Stimulated activated memory B cell treated with anti-CD40 and anti-IgM and Interleukin-4, amounts not matched to agents 10 μg/mL and 1 μg/mL and 100 μg/mL, for 72 hours (primary cell): ENCODE measurements around the gene MAD1L1.
A peak's percentile ranks its signal among the peaks of the same experiment; 100 is the strongest.
"Not testable (repeated sequence)": the region's sequence is repeated elsewhere in the genome, so short reads cannot be mapped to it uniquely, and the experiment has no call there.

Experiments
- ATAC-seq: fragments of 150-1000 bp; cut with Tn5 transposase; 2 replicates; pipeline ENCODE4 v1.10.0; 2021
- H3K27ac Mint-ChIP-seq: one replicate; pipeline ENCODE4 v1.8.0; 2022; ENCODE audit warnings: mild to moderate bottlenecking, mixed read lengths
- H3K27me3 Mint-ChIP-seq: one replicate; pipeline ENCODE4 v1.8.0; 2022; ENCODE audit warnings: mixed read lengths
- H3K36me3 Mint-ChIP-seq: one replicate; pipeline ENCODE4 v1.8.0; 2022; ENCODE audit warnings: mixed read lengths
- H3K4me1 Mint-ChIP-seq: one replicate; pipeline ENCODE4 v1.8.0; 2022; ENCODE audit warnings: mixed read lengths
- H3K4me3 Mint-ChIP-seq: one replicate; pipeline ENCODE4 v1.8.0; 2022; ENCODE audit warnings: mild to moderate bottlenecking, moderate library complexity, mixed read lengths
- H3K9me3 Mint-ChIP-seq: one replicate; pipeline ENCODE4 v1.8.0; 2022; ENCODE audit warnings: mixed read lengths

Gene MAD1L1

GRCh38 chr7:2000746-2001321, 231.9 kb downstream of the MAD1L1 start:
- no peak overlapping the region for H3K4me3 Mint-ChIP-seq
- H3K9me3 Mint-ChIP-seq, result no peaks in the 10 kb centered on the region
- no peak for ATAC-seq
- peaks cover 35% of the 10 kb centered on the region for H3K36me3 Mint-ChIP-seq
- peaks cover 29% of the 10 kb centered on the region for H3K4me1 Mint-ChIP-seq
- H3K27ac Mint-ChIP-seq, result peak overlapping the region; percentile 62
- no peaks in the 10 kb centered on the region for H3K27me3 Mint-ChIP-seq

- H3K4me1 Mint-ChIP-seq, result peaks cover 23% of the 10 kb centered on the region
- H3K4me3 Mint-ChIP-seq, result no peak overlapping the region
- no peaks in the 10 kb centered on the region for H3K27me3 Mint-ChIP-seq
- H3K36me3 Mint-ChIP-seq, result peaks cover 31% of the 10 kb centered on the region
- H3K27ac Mint-ChIP-seq, result peak overlapping the region; percentile 62
- no peaks in the 10 kb centered on the region for H3K9me3 Mint-ChIP-seq
- no peak for ATAC-seq
These were observed 232.5 kb downstream of the MAD1L1 start for GRCh38 chr7:2000153-2000687.

DNA sequence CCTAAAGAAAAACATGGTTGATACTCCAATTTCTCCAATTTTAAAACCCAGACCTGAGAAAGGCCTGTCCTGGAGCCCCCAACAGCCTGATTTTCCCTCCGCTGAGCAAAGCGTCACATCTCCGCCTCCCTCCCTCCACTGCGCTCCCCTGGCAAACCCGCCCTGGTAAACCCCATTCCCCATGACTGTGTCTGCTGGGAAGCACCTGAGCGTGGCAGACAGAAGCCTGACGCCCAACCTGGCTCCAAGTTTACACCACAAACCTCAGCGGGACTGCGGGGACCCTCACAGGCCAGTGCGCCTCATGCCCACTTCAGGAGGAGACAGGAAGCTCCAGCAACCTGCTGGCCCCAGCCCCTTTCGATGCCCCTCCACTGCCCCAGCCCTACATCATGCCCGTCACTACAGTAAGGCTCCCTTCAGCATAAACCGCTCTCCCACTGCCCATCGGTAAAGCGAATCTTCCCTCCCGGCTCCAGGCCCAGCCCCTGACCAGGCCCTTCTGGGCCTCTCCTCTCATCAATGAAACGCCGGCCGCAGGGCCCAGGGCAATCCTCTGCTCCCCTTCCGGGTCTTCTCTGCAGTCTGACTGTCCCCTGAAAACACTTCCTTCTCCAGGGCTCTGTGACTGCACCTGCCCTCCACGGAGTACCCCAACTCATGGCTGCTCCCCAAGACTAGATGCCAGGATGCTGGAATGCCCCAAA, 233.3 kb downstream of the MAD1L1 start:
- no peak overlapping the region for H3K4me3 Mint-ChIP-seq
- H3K4me1 Mint-ChIP-seq, result peaks cover 17% of the 10 kb centered on the region
- no peak for ATAC-seq
- peak overlapping the region; percentile 62 for H3K27ac Mint-ChIP-seq
- no peaks in the 10 kb centered on the region for H3K27me3 Mint-ChIP-seq
- no peaks in the 10 kb centered on the region for H3K9me3 Mint-ChIP-seq
- H3K36me3 Mint-ChIP-seq, result peaks cover 24% of the 10 kb centered on the region

DNA sequence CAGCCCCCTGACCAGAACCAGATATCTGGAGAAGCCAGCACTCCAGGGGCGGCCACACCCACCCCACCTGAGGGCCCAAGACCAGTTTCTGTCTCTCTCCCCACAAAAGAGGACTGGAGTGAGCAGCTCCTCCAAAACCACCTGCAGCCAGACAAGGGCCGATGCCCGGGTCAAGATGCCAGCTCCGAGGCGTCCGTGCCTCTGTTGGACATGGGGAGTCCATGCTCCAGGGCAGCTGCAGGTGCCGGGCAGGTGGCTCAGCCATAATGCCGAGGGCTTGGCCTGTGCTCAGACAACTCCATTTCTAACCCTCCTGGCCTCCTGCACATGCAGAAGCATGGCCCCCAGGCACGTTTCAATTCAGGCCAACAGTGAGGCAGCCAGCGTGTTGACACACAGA, 234.6 kb downstream of the MAD1L1 start:
- ATAC-seq, result no peak
- Mint-ChIP-seq H3K27me3 (no peaks in the 10 kb centered on the region), H3K36me3 (peaks cover 30% of the 10 kb centered on the region), H3K4me1 (peaks cover 23% of the 10 kb centered on the region), H3K27ac (no peak overlapping the region), H3K9me3 (no peaks in the 10 kb centered on the region), H3K4me3 (no peak overlapping the region)

GRCh38 chr7:1997537-1998076, 235.1 kb downstream of the MAD1L1 start:
- H3K27me3 Mint-ChIP-seq, result no peaks in the 10 kb centered on the region
- no peak overlapping the region for H3K27ac Mint-ChIP-seq
- peaks cover 30% of the 10 kb centered on the region for H3K36me3 Mint-ChIP-seq
- ATAC-seq, result no peak
- H3K4me3 Mint-ChIP-seq, result no peak overlapping the region
- peaks cover 23% of the 10 kb centered on the region for H3K4me1 Mint-ChIP-seq
- H3K9me3 Mint-ChIP-seq, result no peaks in the 10 kb centered on the region

GRCh38 chr7:1996816-1997215, 235.9 kb downstream of the MAD1L1 start:
- Mint-ChIP-seq H3K27me3 (no peaks in the 10 kb centered on the region), H3K36me3 (peaks cover 25% of the 10 kb centered on the region), H3K27ac (no peak overlapping the region)

DNA sequence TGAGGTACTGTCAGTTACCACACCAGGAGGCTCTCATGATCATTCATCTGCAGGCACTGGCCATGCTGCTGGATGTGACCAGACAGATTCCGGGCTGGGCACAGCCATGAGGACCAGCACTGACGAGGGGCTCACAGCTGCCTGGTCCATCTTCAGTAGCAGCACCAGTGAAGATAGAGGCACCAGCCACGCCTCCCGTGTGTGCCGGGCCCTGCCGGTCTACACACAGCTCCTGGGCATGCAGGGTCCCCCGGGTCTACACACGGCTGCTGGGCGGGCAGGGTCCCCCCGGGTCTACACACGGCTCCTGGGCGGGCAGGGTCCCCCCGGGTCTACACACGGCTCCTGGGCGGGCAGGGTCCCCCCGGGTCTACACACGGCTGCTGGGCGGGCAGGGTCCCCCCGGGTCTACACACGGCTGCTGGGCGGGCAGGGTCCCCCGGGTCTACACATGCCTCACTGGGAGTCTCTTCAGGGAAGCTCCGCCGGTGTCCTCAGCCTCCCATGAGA, 236.8 kb downstream of the MAD1L1 start:
- H3K36me3 Mint-ChIP-seq, result peaks cover 22% of the 10 kb centered on the region
- not testable (repeated sequence) for H3K27ac Mint-ChIP-seq, H3K27me3 Mint-ChIP-seq, H3K9me3 Mint-ChIP-seq, H3K4me3 Mint-ChIP-seq
- H3K4me1 Mint-ChIP-seq, result peaks cover 23% of the 10 kb centered on the region
- peak; percentile 58 for ATAC-seq

More at GRCh38 chr7:1996816-1997215, 235.9 kb downstream of the MAD1L1 start:
- Mint-ChIP-seq H3K4me1 (peaks cover 23% of the 10 kb centered on the region), H3K9me3 (no peaks in the 10 kb centered on the region), H3K4me3 (no peak overlapping the region)
- no peak for ATAC-seq

DNA sequence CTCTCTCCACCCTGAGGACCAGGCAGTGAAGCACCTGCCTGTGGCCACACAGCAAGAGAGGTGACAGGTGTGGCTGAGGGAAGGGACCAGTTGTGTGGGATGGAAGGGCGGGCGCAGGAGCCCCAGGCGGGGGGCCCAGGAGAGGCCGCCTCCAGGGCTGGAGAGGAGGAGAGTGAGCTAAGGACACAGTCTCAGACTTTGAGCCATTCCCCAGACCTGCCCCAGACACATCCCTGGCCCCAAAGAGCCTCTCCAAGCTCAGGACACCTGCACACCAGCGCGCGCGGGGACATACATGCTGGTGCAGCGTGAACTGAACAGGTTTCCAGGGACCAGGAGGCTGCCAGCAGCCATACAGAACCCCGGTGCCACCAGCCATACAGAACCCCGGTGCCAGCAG, 237.3 kb downstream of the MAD1L1 start:
- Mint-ChIP-seq H3K4me1 (peaks cover 20% of the 10 kb centered on the region), H3K36me3 (peaks cover 17% of the 10 kb centered on the region), H3K9me3 (no peaks in the 10 kb centered on the region), H3K27ac (no peak overlapping the region), H3K4me3 (no peak overlapping the region), H3K27me3 (no peaks in the 10 kb centered on the region)
- no peak for ATAC-seq

- Mint-ChIP-seq H3K36me3 (peaks cover 12% of the 10 kb centered on the region), H3K4me3 (no peak overlapping the region), H3K9me3 (no peaks in the 10 kb centered on the region), H3K27me3 (no peaks in the 10 kb centered on the region), H3K4me1 (peaks cover 15% of the 10 kb centered on the region), H3K27ac (no peak overlapping the region)
- no peak for ATAC-seq
These were observed 237.8 kb downstream of the MAD1L1 start for GRCh38 chr7:1994931-1995330.

DNA sequence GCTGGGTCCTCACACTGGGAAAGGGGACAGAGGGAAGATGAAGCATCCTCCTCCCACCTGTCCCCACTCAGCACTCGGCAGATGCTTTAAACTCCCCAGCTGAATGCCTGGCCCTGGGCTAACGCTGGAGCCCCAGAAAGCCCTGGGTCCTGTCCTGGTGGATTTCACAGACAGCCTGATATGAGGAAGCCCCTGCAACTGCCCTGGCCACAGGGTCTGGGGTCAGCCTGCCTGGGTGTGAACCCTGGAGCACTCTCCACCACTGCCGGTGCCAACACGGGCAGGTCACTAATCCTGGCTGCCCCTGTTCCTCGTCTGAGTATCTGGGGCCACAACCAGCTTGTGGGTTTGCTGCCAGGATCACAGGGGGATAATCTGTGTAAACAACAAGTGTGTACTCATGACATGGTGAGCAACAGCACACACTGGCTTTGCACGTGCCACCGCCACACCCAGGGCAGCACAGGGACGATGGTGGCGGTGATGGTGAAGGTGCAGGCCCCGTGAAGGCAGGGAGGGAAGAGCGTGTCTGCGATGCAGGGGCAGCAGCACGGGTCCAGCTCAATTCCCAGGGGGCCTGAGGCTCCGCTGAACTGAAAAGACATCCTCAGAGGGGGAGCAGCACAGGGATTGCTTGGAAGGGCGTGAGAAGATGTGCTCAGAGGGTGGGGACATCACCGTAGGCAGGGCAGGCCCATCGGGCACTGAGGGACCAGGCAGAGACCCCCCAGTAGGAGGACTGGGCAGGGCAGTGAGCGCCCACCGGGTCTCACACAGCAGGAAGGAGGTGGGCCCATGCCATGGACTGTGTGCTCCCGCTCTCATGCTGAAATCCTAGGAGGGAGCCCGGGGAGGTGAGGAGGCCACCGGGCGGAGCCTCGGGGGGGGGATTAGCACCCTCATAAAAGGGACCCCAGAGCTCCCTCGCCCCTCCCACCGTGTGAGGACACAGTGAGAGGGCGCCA, 238.7 kb downstream of the MAD1L1 start:
- no peak overlapping the region for H3K27ac Mint-ChIP-seq
- no peaks in the 10 kb centered on the region for H3K27me3 Mint-ChIP-seq
- ATAC-seq, result no peak

DNA sequence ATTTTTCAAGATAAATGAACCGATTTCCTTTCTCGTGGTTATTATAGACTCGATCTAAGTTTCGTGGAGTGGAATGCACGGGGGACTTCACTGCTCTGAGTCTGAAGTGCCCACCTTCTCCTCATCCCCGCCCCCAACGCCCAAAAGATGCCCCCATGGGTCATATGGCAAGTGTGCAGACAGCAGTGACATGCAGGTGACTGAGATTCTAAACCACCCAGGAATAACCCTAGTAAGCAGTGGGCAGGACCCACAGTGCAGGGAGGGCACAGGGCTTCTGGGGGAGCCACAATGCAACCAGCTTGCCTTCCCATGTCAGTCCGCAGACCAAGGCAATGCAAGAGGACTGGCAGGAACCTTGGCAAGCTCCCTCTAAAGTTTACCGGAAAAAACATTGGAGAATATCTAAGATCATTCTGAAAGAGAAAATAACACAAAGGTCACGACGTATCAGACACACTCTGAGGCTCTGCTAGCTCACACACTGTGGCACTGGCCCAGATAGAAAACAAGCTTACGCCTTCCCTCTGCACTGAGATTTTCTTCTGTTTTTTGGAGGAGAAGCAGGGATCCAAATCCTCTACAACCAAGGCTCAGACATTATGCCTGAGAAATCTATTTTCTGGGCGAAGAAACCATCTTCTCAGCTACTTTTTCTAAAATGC, 239.6 kb downstream of the MAD1L1 start:
- Mint-ChIP-seq H3K9me3 (no peaks in the 10 kb centered on the region), H3K36me3 (peaks cover 6% of the 10 kb centered on the region), H3K27me3 (no peaks in the 10 kb centered on the region), H3K4me3 (no peak overlapping the region), H3K27ac (no peak overlapping the region), H3K4me1 (peaks cover 6% of the 10 kb centered on the region)
- no peak for ATAC-seq

More for the DNA sequence above, 238.7 kb downstream of the MAD1L1 start:
- Mint-ChIP-seq H3K4me1 (peaks cover 6% of the 10 kb centered on the region), H3K9me3 (no peaks in the 10 kb centered on the region), H3K36me3 (peaks cover 6% of the 10 kb centered on the region), H3K4me3 (no peak overlapping the region)

GRCh38 chr7:1992554-1992953, 240.2 kb downstream of the MAD1L1 start:
- Mint-ChIP-seq H3K36me3 (peaks cover 12% of the 10 kb centered on the region), H3K4me3 (no peak overlapping the region), H3K4me1 (peaks cover 6% of the 10 kb centered on the region), H3K9me3 (no peaks in the 10 kb centered on the region), H3K27me3 (no peaks in the 10 kb centered on the region), H3K27ac (no peak overlapping the region)
- no peak for ATAC-seq

- H3K36me3 Mint-ChIP-seq, result peaks cover 31% of the 10 kb centered on the region
- H3K9me3 Mint-ChIP-seq, result no peaks in the 10 kb centered on the region
- no peak overlapping the region for H3K4me3 Mint-ChIP-seq
- H3K4me1 Mint-ChIP-seq, result peaks cover 6% of the 10 kb centered on the region
- H3K27me3 Mint-ChIP-seq, result no peaks in the 10 kb centered on the region
- ATAC-seq, result no peak
- no peak overlapping the region for H3K27ac Mint-ChIP-seq
These were observed 242.6 kb downstream of the MAD1L1 start for GRCh38 chr7:1990001-1990670.
